Breast epithelium (tissue), 4 donors: ENCODE results near the gene NLRP9. TPM values are rescaled to one million over a fixed set of nuclear protein-coding genes. Genes with fewer than 3 reads are reported as not detected.

Experiments
- DNase-seq, 2 donors: peaks; one replicate each; pipeline ENCODE4 v3.0.0-alpha.2; 2019; ENCODE audit warnings: low spot score in 2 of 2
- H3K27ac ChIP-seq, 2 donors: fragments of 200-600 bp; sonication (generic) in 1 of 2; one replicate each; pipeline ENCODE4 v1.5.1; 2016 to 2019; ENCODE audit warnings: mild to moderate bottlenecking in 1 of 2
- H3K27me3 ChIP-seq, 2 donors: fragments of 200-600 bp; sonication (generic) in 1 of 2; one replicate each; pipeline versions ENCODE4 v1.5.1 to v1.6.0; 2017 to 2019; ENCODE audit warnings: control low read depth in 1 of 2, mild to moderate bottlenecking in 1 of 2
- H3K36me3 ChIP-seq: fragments of 200-600 bp; one replicate; pipeline ENCODE4 v1.5.1; 2019
- H3K4me1 ChIP-seq, 2 donors: fragments of 200-600 bp; sonication (generic); one replicate each; pipeline ENCODE4 v1.5.1; 2016 to 2019; ENCODE audit warnings: control low read depth in 1 of 2
- H3K4me3 ChIP-seq, 3 donors: fragments of 200-600 bp; sonication (generic); 1 replicate in 2 of 3; 2 replicates in 1 of 3; pipeline ENCODE4 v1.5.1; 2016 to 2019; ENCODE audit warnings: mild to moderate bottlenecking in 3 of 3, moderate library complexity in 2 of 3
- H3K9me3 ChIP-seq, 2 donors: fragments of 200-600 bp; sonication (generic) in 1 of 2; one replicate each; pipeline ENCODE4 v1.5.1; 2016 to 2019; ENCODE audit warnings: control low read depth in 1 of 2
- POLR2A ChIP-seq: fragments of 450-650 bp; IDR thresholded peaks from one replicate; pipeline ENCODE4 v1.6.1; 2016; ENCODE audit warnings: antibody characterized with exemption, mild to moderate bottlenecking, moderate library complexity
- POLR2AphosphoS5 ChIP-seq, 3 donors: sonication (generic); formaldehyde crosslinking; IDR thresholded peaks; one replicate each; pipeline ENCODE4 v1.6.1; 2017; ENCODE audit warnings: antibody characterized with exemption in 3 of 3
- intact Hi-C: fragments of 100-400 bp; cut with DNase I; formaldehyde crosslinking; loops from one replicate; pipeline ENCODE4 v1.15.1; 2023; ENCODE audit warnings: low total_unique reads
- total RNA-seq, 3 donors: library from RNA; depleted of rRNA; stranded (reverse); fragments of >200 nt; gene quantifications; one replicate each; pipeline ENCODE4 v1.1.0, GENCODE V29; 2016
- TF ChIP-seq, protein P1 (sequence below), 3 donors: fragments of 450-650 bp; IDR thresholded peaks; one replicate each; pipeline ENCODE4 v1.5.1; 2016 to 2017; ENCODE audit warnings: antibody characterized with exemption in 3 of 3, mild to moderate bottlenecking in 3 of 3, moderate library complexity in 3 of 3

Gene NLRP9
- total RNA-seq, 3 donors from 2014 or later, result not detected

DNA sequence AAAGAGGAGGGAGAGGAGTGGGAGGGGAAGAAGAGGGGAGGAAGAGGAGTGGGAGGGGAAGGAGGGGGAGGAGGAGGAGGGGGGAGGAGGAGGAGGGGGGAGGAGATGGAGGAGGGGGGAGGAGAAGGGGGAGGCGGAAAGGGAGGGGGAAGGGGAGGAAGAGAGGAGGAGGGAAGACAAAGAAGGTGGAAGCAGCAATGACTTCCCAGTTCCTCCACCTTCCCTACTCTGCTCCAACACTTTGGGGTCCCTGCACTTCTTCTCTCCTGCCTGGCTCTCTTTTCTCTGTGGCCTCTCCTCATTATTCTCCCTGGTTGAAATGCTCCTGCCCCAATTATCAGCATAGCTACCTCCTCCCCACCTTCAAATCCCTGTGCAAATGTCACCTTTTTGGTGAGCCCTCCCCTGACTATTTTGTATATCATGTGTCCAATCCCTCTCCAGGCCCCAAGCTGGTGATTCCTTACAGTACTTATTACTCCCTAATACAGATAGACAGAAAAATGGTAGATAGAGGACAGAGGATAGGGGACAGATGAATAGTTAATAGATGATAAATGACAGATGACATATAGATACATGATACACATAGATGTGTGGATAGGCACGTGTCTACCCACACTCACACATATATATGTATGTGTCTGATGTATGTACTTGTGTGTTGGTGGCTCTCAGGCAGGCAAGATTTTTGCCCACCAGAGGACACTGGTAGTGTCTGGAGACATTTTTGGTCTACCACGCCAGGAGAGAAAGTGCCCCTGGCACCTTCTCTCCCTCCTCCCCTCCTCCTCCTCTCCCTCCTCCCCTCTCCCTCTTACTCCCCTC is 25.2 kb downstream of the NLRP9 start:
- TF ChIP-seq POLR2A (no peak), POLR2AphosphoS5 (IDR thresholded peaks at IDR 0.05) (no peak)
- TF ChIP-seq, protein P1, sequence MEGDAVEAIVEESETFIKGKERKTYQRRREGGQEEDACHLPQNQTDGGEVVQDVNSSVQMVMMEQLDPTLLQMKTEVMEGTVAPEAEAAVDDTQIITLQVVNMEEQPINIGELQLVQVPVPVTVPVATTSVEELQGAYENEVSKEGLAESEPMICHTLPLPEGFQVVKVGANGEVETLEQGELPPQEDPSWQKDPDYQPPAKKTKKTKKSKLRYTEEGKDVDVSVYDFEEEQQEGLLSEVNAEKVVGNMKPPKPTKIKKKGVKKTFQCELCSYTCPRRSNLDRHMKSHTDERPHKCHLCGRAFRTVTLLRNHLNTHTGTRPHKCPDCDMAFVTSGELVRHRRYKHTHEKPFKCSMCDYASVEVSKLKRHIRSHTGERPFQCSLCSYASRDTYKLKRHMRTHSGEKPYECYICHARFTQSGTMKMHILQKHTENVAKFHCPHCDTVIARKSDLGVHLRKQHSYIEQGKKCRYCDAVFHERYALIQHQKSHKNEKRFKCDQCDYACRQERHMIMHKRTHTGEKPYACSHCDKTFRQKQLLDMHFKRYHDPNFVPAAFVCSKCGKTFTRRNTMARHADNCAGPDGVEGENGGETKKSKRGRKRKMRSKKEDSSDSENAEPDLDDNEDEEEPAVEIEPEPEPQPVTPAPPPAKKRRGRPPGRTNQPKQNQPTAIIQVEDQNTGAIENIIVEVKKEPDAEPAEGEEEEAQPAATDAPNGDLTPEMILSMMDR (IDR thresholded peaks at IDR 0.05), result no peak

DNA sequence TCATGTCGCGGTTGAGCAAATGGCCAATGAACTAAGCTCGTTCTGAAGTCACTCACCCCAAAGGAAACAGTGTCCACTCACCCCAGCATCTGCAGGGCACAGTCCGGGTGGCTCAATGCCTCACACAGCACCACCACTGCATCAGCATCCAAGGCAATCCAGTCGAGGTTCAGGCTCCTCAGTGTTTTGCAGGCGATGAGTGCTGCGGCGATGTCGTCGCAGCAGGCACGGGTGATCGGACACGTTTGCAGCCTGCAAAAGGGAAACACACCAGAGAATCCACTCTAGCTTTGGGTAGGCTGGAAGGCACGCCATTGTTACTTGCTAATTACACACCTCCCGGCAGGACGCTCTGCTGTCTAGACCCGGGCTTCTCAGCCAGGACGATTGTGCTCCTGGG is 26.5 kb downstream of the NLRP9 start:
- H3K4me3 ChIP-seq, result no peak overlapping the region
- TF ChIP-seq POLR2A (no peak), POLR2AphosphoS5 (IDR thresholded peaks at IDR 0.05) (no peak)
- TF ChIP-seq, protein P1 (IDR thresholded peaks at IDR 0.05), result no peak
- no peaks in the 10 kb centered on the region for H3K36me3 ChIP-seq
- no peak overlapping the region for H3K27ac ChIP-seq
- no peak for DNase-seq
- intact Hi-C loops, result no loop called here
- peaks cover 0 to 28% of the 10 kb centered on the region in 2 donors for H3K27me3 ChIP-seq
- H3K4me1 ChIP-seq, result no peaks in the 10 kb centered on the region
- H3K9me3 ChIP-seq, result no peaks in the 10 kb centered on the region

More for the DNA sequence above, 25.2 kb downstream of the NLRP9 start:
- Histone ChIP-seq H3K36me3 (no peaks in the 10 kb centered on the region), H3K27ac (no peak overlapping the region), H3K27me3 (peaks cover 0 to 34% of the 10 kb centered on the region in 2 donors), H3K4me3 (no peak overlapping the region), H3K9me3 (no peaks in the 10 kb centered on the region), H3K4me1 (no peaks in the 10 kb centered on the region)
- intact Hi-C loops, result no loop called here
- no peak for DNase-seq

DNA sequence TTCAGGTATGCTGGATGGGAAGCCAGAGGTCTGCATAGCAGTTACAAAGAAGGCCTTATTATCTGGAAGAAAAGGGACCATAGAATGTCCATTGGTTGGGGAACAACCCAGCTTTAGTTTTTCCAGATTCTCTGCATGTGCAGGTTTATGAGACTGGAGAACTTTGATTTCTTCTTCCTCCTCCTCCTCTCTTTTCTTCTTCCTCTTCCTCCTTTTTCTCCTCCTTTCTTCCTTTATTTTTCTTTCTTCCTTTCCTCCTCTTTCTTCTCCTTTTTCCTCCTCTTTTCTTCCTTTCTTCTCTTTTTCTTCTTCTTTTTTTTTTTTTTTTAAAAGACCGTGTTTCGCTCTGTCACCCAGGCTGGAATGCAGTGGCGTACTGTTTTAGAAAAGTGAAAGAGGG is 32.2 kb downstream of the NLRP9 start:
- no peaks in the 10 kb centered on the region for H3K36me3 ChIP-seq
- H3K27ac ChIP-seq, result no peak overlapping the region
- H3K9me3 ChIP-seq, result peaks cover 0 to 6% of the 10 kb centered on the region in 2 donors
- H3K4me1 ChIP-seq, result no peaks in the 10 kb centered on the region
- H3K27me3 ChIP-seq, result no peaks in the 10 kb centered on the region
- H3K4me3 ChIP-seq, result no peak overlapping the region
- TF ChIP-seq POLR2AphosphoS5 (IDR thresholded peaks at IDR 0.05) (no peak), POLR2A (no peak)
- TF ChIP-seq, protein P1 (IDR thresholded peaks at IDR 0.05), result no peak
- DNase-seq, result no peak
- intact Hi-C loops, result no loop called here

DNA sequence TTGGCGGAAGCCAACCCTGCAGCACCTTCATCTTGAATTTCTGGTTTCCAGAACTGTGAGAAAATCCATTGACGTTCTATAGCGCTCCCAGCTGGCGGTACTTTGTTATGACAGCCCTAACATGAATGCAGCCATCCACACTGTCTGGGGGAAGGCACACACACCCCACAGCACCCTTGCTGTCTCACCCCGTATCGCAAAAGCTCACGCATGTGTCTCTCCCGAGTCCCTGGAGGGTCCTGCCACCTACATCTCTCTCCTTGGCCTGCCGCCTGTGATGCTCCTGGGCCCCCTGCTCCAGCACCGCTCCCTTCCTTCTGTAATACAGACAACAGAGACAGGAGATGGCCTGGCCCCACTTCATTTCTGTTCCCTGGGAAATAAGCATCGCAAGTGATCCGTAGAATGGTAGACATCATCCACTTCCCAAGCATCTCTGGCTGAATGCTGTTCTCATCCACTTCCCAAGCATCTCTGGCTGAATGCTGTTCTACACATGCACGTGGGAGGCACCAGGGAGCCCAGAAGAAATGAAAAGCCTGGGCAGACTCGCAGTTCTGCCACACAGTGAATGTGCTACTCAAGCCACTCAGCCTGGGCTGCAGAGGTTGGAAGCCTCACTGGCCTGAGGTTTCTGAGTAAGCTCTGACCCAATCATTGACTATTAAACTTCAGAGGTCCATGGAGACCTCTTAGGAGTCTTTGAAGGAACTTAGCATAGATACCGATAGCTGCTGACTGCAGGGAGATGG is 33.5 kb downstream of the NLRP9 start:
- Histone ChIP-seq H3K27ac (no peak overlapping the region), H3K27me3 (no peaks in the 10 kb centered on the region), H3K4me3 (no peak overlapping the region), H3K36me3 (no peaks in the 10 kb centered on the region), H3K9me3 (peaks cover 0 to 6% of the 10 kb centered on the region in 2 donors), H3K4me1 (no peaks in the 10 kb centered on the region)
- TF ChIP-seq POLR2AphosphoS5 (IDR thresholded peaks at IDR 0.05) (no peak), POLR2A (no peak)
- TF ChIP-seq, protein P1 (IDR thresholded peaks at IDR 0.05), result no peak
- no peak for DNase-seq
- intact Hi-C loops, result no loop called here

DNA sequence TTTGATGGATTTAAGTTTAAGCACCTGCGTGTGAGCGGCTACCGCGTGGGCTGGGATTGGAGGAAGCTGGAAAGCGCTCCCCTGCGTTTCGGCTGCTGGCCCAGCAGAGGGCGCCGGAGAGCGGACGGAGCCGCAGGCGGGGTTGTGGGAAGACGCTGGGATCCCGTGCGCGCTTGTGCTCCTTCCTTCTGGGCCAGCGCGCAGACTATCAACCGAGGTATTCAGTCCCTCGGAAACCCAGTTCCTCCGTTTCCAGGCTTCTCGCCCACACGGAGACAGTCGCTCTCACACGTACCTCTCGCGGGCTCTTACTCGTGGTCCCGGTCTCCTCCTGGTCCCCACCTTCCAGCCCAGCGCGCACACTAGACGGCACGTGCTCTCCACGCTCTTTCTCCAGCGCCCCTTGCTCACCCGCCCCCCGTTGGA is 34.4 kb downstream of the NLRP9 start:
- DNase-seq, result no peak
- intact Hi-C loops, result no loop called here
- peaks cover 0 to 6% of the 10 kb centered on the region in 2 donors for H3K9me3 ChIP-seq
- H3K36me3 ChIP-seq, result no peaks in the 10 kb centered on the region
- no peaks in the 10 kb centered on the region for H3K4me1 ChIP-seq
- TF ChIP-seq, protein P1 (IDR thresholded peaks at IDR 0.05), result peak in 2 of 3 donors; percentile 13 to 31
- TF ChIP-seq POLR2A (no peak), POLR2AphosphoS5 (IDR thresholded peaks at IDR 0.05) (no peak)
- H3K4me3 ChIP-seq, result no peak overlapping the region
- no peaks in the 10 kb centered on the region for H3K27me3 ChIP-seq
- H3K27ac ChIP-seq, result no peak overlapping the region
